A172 (cell line): Measurements from ENCODE around the gene KLF17. TPM values are rescaled to one million over a fixed set of nuclear protein-coding genes. Genes with fewer than 3 reads are reported as not detected.
"Not testable (repeated sequence)": the region's sequence is repeated elsewhere in the genome, so short reads cannot be mapped to it uniquely, and the experiment has no call there.

Experiments used
- DNase-seq: peaks from one replicate; pipeline ENCODE4 v3.0.0-alpha.2; 2015; ENCODE audit warnings: low spot score
- total RNA-seq: library from RNA; depleted of rRNA; stranded (reverse); fragments of >200 nt; shearing (Covaris generic); gene quantifications from 2 replicates; pipeline ENCODE4 v1.2.3, GENCODE V29; 2014

The KLF17 gene
- total RNA-seq, 1 experiment from 2014 or later = not detected

DNA sequence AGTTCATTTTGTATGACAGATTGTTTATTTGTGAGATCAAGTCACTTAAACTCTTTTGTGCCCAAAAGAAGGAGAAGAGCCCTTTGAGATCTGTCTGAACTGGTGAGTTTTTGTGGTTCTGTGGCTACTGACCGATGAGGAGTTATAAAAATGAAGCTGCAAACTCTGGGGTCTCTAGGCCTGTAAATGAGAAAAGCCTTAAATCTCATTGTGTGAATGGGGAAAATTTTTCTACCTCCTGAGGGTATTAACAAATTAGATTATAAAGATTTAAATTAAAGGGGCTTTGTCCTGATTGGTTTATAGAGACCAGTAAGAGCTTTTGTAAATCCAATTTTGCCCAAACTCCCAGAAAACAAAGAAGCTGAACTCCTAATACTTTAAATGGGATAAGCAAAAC, 9.7 kb upstream of the KLF17 start:
- DNase-seq = no peak

DNA sequence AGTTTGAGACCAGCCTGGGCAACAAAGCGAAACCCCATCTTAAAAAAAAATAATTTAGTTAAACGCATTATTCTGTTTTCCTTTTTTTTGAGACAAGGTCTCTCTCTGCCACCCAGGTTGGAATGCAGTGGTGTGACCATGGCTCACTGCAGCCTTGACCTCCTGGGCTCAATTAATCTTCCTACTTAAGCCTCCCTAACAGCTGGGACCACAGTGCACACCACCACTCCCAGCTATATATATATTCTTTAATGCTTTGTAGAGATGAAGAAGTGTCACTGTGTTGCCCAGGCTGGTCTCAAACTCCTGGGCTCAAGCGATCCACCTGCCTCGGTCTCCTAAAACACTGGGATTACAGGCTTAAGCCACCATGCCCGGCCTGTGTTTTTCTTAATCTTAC, 7.7 kb upstream of the KLF17 start:
- no peak for DNase-seq

DNA sequence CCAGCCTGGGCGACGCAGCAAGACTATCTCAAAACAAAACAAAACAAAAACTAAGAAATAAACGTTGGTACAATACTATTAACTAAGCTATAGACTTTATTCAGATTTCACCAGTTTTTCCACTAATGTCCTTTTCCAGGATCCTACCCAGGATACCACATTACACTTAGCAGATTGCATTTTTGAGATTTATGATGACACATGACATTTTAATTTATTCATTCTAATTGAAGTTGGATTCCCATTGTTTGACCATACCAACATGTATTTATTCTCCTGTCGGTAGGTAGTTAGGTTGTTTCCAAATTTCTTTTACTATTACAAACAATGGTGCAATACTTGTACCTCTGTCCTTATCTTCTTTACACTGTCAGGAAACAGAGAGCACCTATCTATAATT, 6.8 kb upstream of the KLF17 start:
- no peak for DNase-seq

DNA sequence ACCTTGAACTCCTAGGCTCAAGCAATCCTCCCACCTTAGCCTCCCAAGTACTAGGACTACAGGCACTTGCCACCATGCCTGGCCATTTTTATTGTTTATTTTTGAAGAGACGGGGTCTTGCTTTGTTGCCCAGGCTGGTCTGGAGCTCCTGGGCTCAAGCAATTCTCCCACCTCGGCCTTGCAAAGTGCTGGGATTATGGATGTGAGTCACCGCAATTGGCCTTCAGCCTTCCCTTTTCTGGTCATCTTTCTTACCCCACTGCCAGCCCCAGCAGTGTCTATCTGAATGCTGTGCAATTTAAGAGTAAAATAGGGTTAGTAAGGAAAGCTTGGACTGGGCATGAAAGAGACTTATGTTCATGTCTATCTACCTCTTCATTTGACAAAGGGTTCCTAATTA, 6.1 kb upstream of the KLF17 start:
- DNase-seq = no peak

DNA sequence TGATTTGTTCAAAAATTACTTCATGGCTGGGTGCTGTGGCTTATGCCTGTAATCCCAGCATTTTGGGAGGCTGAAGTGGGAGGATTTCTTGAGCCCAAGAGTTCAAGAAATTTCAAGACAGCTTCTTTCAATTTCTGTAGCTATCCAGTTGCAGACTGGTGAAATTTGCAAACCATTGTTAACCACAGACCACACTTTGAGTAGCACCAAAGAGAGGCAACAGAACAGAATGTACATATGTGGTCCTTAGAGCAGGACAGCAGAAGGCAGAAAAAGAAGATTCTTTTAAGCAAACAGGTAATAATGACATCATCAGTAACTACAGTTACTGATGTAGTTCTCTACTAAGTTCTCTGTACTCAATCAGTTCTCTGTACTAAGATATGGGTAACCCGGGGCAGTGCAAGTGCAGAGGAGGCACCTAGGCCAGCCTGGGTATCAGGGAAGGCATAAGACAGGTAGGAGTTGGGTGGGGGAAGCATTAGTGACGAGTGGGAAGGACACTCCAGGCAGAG, 5.5 kb upstream of the KLF17 start:
- DNase-seq = no peak

DNA sequence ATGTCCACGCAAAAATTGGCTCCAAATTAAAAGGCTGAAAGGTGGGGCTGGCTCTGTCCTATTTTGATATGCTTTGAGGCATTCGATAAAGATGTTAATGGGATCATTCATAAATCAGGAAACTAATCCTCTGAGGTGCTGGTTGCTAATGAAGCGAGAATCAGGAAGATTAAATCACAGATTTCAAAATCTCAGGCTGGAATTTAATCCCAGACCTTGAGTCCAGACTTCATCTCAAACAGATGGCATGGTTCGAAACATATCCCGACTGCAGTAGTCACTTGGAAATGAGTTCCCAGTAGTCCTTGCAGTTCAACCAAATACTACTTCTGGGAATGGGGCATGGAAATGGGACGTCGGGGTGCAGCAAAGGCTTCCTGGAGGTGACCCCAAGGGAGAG, 4.5 kb upstream of the KLF17 start:
- DNase-seq = no peak

DNA sequence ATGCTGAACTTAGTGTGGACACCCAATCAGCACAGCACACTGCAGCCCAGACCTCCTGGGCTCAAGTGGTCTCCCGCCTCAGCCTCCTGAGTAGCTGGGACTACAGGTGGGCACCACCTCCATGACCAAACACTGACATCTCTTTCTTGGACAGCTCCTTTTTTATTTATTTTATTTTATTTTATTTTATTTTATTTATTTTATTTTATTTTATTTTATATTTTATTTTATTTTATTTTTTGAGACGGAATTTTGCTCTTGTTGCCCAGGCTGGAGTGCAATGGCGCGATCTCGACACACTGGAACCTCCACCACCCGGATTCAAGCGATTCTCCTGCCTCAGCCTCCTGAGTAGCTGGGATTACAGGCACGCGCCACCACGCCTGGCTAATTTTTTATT, 1.3 kb upstream of the KLF17 start:
- not testable (repeated sequence) for DNase-seq

DNA sequence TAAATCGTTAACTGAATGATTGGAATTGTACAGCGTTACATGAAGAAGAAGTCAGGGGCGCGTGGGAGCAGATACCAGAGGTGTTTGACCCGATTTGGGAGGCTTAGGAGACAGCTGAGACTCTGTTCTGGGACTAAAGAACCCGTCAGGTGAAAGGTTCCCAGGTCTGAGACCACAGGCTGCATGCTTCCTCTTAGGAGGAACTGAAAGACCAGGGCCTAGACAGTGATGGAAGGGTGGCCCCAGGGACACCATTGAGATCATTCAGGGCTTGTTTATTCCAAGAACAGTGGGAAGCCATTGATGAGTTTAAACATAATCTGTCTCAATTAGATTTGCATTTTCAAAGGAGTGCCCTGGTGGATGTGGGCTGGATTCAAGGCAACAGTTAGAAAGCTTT, 904 bp downstream of the KLF17 start:
- DNase-seq = no peak

DNA sequence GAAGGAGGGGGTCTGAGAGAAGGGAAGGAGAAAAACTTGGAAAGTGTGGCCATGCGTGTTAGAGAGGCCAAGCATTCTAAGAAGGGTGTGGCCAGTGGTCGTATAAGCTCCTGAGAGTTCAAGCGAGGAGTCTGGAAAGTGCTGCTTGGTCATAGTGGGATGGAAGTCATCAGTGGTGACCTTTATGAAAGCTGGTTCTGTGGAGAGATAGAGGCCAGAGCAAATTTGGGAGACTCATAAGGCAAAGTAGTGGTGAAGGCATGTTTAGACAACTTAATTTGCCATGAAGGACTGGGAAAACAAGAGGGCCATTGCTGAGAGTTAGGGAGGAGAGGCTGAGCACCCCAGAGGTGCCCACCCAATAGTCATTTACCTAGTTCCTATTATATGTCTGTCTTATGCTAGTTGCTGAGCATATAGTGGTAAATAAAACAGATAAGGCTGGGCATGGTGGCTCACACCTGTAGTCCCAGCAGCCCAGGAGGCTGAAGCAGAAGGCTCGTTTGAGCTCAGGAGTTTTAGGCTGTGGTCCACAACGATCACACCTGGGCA, 1.9 kb downstream of the KLF17 start:
- DNase-seq = no peak

DNA sequence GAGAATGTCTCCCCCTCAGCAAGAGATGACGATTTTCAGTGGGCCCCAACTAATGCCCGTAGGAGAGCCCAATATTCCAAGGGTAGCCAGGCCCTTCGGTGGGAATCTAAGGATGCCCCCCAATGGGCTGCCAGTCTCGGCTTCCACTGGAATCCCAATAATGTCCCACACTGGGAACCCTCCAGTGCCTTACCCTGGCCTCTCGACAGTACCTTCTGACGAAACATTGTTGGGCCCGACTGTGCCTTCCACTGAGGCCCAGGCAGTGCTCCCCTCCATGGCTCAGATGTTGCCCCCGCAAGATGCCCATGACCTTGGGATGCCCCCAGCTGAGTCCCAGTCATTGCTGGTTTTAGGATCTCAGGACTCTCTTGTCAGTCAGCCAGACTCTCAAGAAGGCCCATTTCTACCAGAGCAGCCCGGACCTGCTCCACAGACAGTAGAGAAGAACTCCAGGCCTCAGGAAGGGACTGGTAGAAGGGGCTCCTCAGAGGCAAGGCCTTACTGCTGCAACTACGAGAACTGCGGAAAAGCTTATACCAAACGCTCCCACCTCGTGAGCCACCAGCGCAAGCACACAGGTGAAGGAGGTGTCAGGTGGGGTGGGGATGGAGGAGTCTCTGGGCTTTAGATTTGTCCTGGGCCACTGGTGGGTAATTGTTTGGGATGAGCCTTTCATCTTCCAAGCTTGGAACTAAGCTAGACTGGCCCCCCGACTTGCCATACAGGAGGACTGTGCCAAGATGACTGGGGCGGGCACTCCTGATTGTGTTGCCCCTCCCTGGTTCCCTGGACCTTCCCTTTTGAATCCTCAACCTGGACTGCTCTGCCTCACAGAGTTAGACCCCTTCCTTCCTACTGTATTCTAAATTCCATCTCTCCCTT, 11.2 kb downstream of the KLF17 start:
- no peak for DNase-seq

DNA sequence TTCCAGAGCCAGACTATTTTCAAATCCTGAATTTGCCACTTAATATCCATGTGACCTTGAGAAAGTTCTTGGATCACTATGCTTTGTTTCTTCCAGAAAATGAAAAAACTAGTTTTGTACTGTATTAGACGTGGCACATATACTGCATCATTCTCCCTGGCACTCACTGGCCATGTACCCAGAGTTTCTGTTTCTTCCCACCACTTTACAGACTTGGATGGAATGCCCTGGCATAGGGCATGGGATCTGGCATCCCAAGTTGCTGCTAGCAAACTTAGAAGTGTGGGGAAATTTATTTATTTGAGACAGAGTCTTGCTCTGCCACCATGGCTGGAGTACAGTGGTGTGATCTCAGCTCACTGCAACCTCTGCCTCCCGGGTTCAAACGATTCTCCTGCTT, 12.8 kb downstream of the KLF17 start:
- no peak for DNase-seq

DNA sequence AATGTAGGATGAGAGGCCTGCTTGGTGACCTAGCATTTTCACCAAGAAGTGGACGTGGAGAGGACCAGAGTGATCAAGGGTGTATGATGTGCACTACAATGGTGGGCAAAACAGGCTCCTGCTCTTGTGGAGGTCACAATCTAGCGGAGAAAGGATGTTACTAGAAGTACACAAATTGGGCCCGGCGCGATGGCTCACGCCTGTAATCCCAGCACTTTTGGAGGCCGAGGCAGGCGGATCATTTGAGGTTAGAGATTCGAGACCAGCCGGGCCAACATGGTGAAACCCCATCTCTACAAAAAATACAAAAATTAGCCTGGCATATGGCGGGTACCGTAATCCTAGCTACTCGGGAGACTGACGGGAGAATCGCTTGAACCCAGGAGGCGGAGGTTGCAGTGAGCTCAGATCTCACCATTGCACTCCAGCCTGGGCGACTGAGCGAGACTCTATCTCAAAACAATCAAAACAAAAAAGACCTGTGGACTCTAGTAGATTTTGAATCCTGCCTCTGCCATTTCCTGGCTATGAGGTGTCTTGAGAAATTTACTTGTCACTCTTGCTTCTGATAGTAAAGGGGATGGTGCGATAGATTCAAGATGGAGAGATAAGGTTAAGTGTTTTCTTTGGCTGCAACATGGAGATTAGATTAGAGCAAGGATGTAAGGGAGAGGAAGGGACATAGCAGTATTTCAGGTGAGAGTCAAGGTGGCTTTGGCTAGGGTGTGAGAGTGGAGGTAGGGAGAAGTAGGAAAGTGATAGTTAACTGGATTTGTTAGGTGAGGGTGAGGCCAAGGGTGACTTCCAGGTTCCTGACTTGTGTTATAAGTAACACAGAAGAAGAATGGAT, 15.7 kb downstream of the KLF17 start:
- DNase-seq = no peak

DNA sequence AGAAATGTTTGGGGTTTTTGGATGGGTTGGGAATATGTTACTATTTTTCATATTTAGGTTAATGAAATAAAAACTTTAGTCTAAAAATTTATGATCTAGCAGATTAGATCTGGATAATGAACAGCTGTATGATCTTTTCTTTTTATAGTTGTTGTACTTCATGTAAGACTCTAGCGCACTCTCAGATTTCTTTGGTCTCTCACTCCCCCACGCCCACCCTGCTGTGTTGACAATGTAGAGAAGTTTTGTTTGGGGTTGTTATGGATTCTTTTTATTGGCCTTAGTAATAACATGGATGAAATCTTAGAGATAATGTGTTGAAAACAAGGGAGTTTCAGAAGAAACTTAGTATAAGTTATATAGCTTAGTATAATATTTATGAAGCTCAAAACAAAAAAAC, 17.3 kb downstream of the KLF17 start:
- DNase-seq = no peak

DNA sequence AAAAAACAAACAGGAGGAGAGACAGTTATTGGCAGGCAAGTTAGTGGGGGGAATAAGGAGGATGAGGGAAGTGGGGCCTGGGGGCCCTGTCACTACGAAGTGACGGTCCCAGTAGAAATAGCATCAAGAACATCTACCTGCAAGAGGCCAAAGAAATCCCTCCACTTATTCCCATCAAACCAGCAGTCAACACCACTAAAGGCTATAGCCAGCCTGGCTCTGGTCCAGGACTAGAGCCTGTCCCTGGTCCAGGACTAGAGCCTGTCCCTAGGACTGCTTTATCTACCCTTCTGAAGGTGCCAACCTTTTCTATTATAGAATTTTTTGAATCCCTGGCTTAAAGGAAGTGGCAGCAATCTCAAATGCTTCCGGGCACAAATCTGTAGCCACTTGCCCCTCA, 19.6 kb downstream of the KLF17 start:
- no peak for DNase-seq

DNA sequence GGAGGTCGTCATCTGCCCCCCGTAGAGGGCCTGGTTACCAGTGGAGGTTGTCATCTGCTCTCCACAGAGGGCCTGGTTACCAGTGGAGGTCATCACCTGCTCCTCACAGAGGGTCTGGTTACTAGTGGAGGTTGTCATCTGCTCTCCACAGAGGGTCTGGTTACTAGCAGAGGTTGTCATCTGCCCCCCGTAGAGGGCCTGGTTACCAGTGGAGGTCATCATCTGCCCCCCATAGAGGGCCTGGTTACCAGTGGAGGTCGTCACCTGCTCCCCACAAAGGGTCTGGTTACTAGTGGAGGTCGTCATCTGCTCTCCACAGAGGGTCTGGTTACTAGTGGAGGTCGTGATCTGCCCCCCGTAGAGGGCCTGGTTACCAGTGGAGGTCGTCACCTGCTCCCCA, 20.9 kb downstream of the KLF17 start:
- not testable (repeated sequence) for DNase-seq

DNA sequence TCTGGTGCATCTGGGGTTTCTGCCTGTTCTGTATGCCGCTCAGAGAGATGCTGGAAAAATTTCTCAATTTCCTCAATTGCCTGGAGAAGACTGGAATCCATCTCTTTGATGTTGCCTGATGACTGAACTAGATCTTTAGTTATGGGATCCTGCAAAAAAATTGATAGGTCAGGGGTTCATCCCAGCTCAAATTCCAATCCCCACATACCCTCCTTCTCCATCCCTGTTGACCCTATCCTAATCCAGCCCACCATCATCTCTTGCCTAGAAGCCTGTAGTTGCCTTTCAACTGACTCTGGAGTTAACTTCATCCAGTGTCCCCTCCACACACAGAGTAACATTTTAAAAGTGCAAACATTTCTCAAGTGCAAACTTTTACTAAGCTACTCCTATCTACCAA, 22.9 kb downstream of the KLF17 start, which contains the start of gene KLF18:
Gene KLF18 (minus strand): TSS at position 101 of the 400 bp plus-strand sequence. CDS start 0 bp downstream, at position 101.
- no peak for DNase-seq

DNA sequence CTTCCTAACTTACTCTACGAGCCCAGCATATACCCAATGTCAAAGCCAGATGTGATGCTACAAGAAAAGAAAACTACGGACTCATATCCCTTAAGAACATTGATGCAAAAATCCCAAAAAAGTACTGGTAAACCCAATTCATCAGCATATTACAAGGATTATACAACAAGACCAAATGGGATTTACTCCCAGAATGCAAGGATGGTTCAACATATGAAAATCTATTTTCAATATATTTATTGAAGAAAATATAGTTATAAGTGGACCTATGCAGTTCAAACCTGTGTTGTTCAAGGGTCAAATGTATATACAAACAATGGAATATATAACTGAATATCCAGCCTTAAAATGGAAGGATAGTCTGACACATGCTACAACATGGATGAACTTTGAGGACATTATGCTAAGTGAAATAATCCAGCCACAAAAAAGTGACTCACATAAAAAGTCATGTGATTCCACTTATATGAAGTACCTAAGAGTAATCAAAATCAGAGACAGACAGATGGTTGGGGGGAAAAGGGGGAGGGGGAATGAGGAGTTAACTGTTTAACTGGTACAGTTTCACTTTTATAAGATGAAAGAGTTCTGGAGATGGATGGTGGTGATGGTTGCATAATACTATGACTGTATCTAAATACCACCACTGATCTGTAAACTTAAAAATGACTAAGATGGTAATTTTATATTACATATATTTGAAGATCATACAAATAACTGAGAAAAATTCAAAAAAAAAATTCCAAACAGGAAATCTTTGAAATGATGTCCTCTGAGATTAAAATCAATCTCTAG, 26.5 kb downstream of the KLF17 start:
- DNase-seq = no peak

DNA sequence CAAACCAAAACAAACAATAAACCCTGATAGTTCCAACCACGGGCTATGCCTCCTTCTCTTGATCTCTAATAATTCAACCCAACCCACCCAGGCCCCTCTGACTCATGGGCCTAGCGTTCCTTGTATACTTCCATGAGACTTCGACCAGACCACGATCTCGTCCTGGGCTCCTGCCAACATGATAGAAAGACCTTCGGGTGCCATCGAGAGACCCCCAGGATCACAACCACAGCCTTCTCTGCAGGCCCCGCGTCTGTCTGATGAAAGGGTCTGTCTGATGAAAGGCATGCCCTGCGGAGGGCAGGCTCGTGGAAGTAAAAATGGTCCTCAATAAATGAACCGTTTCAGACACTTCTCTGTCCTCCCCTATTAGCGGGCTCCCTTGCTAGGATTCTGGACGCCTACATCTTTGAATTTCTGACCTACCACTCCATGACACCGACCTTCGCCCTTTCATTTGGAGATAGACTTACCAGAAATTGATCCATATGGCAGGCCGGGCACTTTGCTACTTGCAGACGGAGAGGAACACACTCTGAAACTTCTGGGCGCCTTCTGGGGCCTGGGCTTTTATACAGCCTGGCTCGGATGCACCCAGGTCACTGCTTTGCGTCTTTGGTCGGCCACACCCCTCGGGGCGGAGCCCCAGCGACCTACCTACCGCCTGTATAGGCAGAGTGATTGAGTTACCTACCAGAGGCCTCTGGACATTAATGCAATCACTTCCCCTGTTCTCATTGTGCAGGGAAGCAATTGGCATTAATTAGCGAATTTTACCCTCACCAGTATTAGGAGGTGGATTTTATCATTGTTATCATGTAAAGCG, 28.1 kb downstream of the KLF17 start:
- DNase-seq = no peak

DNA sequence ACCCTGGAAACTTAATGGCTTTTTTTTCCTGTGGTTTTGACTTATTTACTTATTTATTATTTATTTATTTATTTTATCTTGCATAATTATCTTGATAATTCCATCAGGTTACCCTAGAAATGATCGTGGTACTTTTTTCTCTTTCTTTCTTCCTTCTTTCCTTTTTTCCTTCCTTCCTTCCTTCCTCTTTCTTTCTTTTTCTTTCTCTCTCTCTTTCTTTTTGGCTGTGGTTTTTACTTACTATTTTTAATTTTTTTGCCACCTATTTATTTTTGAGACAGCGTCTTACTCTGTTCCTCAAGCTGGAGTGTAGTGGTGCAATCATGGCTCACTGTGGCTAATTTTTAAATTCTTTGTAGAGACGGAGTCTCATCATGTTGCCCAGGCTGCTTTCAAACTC, 29.0 kb downstream of the KLF17 start:
- no peak for DNase-seq

DNA sequence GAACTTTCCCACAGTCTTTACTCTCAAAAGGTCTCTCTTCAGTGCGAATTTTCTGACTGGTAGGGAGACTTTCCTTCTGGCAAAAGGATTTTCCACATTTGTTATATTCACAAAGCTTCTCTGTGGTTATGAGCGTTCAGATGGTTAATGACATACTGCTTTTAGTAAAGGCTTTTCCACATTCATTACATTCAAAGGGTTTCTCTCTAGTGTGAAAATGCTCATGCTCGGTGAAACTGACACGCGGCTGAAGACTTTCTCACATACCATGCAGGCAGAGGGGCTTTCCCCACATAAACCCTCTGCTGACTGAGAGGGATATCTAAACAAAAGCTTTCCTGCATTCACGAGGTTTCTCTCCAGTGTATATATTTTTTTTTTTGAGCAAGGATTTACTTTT, 32.7 kb downstream of the KLF17 start:
- DNase-seq = no peak

DNA sequence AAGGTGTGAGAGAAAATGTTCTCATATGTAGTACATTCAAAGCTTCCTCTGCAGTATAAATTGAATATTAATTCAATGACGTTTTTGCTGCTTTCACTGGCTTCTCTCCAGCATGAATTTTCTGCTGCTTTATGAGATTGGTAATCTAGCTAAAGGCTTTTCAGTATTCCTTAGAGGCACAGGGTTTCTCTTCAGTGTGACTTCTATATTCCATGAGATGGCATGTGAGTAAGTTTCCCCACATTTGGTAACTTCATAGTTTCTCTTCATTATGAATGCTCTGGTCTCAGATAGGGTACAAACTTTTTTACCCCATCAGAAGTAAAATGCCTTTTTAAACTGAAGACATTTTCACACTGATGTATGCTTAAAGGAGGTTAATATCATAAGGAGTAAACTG, 33.2 kb downstream of the KLF17 start:
- no peak for DNase-seq
